BE2C (cell line): Measurements from ENCODE around the gene ATG7.

Source experiments
- DNase-seq: peaks from one replicate; pipeline ENCODE4 v3.0.0-alpha.2; 2020
- H3K27me3 ChIP-seq: fragments of 250-450 bp; sonication (Bioruptor Pico); 2 replicates; pipeline ENCODE4 v1.5.1; 2020; ENCODE audit warnings: mild to moderate bottlenecking
- H3K36me3 ChIP-seq: fragments of 250-450 bp; sonication (Bioruptor Pico); 2 replicates; pipeline ENCODE4 v1.5.1; 2020; ENCODE audit warnings: mild to moderate bottlenecking
- H3K4me1 ChIP-seq: fragments of 250-450 bp; sonication (Bioruptor Pico); 2 replicates; pipeline ENCODE4 v1.5.1; 2020
- H3K4me3 ChIP-seq: 2 replicates; pipeline ENCODE4 v1.5.1; 2011; ENCODE audit warnings: low read depth, low read length
- H3K9me3 ChIP-seq: fragments of 250-450 bp; sonication (Bioruptor Pico); 2 replicates; pipeline ENCODE4 v1.5.1; 2020
- TF ChIP-seq, protein P1 (sequence below): IDR thresholded peaks from 2 replicates; pipeline ENCODE4 v1.5.1; 2012; ENCODE audit warnings: mild to moderate bottlenecking, low read depth, low read length

Gene ATG7

DNA sequence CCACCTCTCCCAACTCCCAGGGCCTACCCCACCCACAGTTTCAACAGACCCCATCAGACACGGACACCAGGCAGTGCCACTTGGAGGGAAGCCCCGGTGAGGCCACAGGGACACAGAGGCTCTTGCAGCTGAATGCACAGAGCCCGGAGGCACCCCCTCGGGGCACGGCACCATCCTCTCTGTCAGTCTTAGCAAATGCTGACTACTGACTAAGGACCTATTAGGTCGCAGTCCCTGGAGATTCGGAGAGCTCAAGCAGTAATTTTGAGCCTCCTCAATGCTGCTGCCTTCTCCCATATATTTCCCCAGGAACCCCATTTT lies 291.6 kb downstream of the ATG7 start:
- Histone ChIP-seq H3K27me3 (no peaks in the 10 kb centered on the region), H3K4me3 (no peak overlapping the region), H3K9me3 (no peaks in the 10 kb centered on the region), H3K36me3 (no peaks in the 10 kb centered on the region), H3K4me1 (no peaks in the 10 kb centered on the region)
- DNase-seq, result no peak
- TF ChIP-seq, protein P1, sequence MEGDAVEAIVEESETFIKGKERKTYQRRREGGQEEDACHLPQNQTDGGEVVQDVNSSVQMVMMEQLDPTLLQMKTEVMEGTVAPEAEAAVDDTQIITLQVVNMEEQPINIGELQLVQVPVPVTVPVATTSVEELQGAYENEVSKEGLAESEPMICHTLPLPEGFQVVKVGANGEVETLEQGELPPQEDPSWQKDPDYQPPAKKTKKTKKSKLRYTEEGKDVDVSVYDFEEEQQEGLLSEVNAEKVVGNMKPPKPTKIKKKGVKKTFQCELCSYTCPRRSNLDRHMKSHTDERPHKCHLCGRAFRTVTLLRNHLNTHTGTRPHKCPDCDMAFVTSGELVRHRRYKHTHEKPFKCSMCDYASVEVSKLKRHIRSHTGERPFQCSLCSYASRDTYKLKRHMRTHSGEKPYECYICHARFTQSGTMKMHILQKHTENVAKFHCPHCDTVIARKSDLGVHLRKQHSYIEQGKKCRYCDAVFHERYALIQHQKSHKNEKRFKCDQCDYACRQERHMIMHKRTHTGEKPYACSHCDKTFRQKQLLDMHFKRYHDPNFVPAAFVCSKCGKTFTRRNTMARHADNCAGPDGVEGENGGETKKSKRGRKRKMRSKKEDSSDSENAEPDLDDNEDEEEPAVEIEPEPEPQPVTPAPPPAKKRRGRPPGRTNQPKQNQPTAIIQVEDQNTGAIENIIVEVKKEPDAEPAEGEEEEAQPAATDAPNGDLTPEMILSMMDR, result no peak

DNA sequence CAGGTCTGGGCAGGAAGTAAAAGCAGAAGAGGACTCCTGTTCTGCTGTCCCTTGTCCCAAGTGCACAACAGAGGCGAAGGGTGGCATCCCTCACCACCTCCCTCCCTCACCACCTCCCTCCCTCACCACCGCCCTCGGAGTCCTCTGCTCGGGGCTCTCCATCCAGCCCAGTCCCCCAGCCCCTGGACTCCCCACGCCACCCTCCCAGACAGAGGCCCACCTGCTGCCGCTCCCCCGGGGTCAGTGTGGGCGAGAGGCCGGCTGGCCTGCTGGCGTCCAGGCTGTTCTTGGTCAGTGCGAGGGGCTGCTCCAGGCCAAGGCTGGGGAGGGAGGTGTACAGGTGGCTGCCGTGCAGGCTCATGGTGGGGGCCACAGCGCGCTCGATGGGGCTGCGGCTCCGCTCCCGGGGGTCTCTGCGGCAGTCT lies 292.4 kb downstream of the ATG7 start:
- no peak overlapping the region for H3K4me3 ChIP-seq
- H3K4me1 ChIP-seq, result no peaks in the 10 kb centered on the region
- TF ChIP-seq, protein P1, result no peak
- DNase-seq, result no peak
- H3K36me3 ChIP-seq, result no peaks in the 10 kb centered on the region
- no peaks in the 10 kb centered on the region for H3K9me3 ChIP-seq
- H3K27me3 ChIP-seq, result no peaks in the 10 kb centered on the region

DNA sequence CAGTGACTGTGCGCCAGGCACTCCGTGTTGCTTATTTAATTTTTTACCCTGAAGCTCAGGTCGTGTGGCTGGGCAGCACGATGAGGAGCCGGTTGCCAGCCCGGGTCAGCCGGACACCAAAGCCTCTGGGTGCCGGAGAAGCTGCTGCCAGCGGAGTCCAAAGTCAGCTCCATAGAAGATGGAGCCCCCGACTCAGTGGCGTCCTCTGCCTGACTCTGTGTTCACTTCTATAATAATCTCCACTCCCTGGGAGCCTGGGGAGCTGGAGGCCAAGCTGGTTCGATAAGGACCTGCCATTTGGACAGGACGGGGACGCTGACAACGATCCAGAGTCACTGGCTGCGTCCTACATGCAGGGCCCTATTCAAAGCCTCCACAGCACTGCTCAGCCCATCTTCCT lies 292.9 kb downstream of the ATG7 start:
- DNase-seq, result no peak
- Histone ChIP-seq H3K27me3 (no peaks in the 10 kb centered on the region), H3K9me3 (no peaks in the 10 kb centered on the region), H3K4me1 (no peaks in the 10 kb centered on the region), H3K4me3 (no peak overlapping the region), H3K36me3 (no peaks in the 10 kb centered on the region)
- TF ChIP-seq, protein P1, result no peak

DNA sequence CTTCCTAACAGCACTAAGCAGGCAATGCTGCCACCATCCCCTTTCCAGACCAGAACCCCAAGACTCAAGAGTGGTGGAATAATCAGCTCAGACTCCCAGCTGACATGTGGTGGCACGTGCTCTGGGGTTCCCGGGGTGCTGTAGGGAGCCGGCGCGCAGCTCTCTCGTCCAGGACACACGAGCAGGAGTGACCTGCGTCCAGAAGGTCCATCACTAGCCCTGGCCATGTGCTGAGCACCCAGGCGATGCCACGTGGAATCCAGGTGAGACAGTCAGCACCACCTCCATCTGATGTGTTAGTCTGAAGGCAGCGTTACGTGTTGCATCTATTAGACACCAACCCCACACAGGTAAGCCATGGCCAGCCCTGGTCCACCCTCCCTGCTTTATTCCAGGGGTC lies 293.3 kb downstream of the ATG7 start:
- Histone ChIP-seq H3K9me3 (no peaks in the 10 kb centered on the region), H3K27me3 (no peaks in the 10 kb centered on the region), H3K36me3 (no peaks in the 10 kb centered on the region), H3K4me1 (no peaks in the 10 kb centered on the region; the same call in 1 of the 2 replicates), H3K4me3 (no peak overlapping the region)
- no peak for DNase-seq
- TF ChIP-seq, protein P1, result no peak

DNA sequence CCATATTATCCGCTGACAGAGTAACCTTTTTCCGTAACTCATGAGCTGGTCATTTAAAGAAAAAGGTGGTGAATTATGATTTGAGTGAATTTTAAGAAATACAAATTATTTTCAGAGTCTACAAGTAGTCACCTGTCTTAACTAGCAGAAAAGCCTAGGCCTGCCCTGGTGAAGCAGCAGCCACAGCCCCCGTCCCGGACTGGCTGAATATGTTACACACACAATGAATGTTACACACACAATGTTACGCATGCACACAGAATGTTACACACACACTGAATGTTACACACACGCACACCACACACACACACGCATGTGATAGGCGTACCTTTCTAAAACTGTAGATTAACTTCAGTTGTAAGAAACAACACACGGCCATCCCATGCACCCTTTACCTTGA lies 293.7 kb downstream of the ATG7 start:
- Histone ChIP-seq H3K9me3 (no peaks in the 10 kb centered on the region), H3K4me1 (no peaks in the 10 kb centered on the region; the same call in 1 of the 2 replicates), H3K4me3 (no peak overlapping the region), H3K27me3 (no peaks in the 10 kb centered on the region), H3K36me3 (no peaks in the 10 kb centered on the region)
- TF ChIP-seq, protein P1, result no peak
- DNase-seq, result no peak

DNA sequence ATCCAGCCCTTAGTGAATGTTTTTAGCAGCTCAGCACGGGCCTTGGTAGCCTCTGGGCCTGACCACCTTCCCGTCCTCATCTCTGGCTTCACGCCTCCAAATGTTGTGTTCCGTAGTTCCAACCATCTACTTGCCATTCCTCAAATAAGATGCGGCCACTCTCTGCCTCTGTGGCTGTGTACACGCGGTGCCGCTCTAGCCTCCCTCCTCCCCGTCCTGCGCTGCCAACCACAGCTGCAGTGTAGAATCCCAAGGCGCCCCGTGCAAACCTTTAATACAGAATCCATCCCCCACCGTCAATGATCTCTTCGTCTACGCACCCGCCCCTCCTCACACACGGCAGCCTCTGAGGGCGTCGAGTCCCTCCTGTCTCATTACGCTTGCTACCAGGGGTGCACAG lies 294.3 kb downstream of the ATG7 start:
- no peaks in the 10 kb centered on the region for H3K27me3 ChIP-seq
- H3K9me3 ChIP-seq, result no peaks in the 10 kb centered on the region
- TF ChIP-seq, protein P1, result no peak
- no peaks in the 10 kb centered on the region; the same call in 1 of the 2 replicates for H3K4me1 ChIP-seq
- no peaks in the 10 kb centered on the region for H3K36me3 ChIP-seq
- no peak overlapping the region for H3K4me3 ChIP-seq
- no peak for DNase-seq
